Daoy (cell line): ENCODE measurements around the gene LZTR1. TPM values are rescaled to one million over a fixed set of nuclear protein-coding genes. Genes with fewer than 3 reads are reported as not detected.
"Not testable (repeated sequence)": the region's sequence is repeated elsewhere in the genome, so short reads cannot be mapped to it uniquely, and the experiment has no call there.

Experiments
- DNase-seq: peaks from one replicate; pipeline ENCODE4 v3.0.0-alpha.2; 2015; ENCODE audit warnings: low read depth
- total RNA-seq: library from RNA; depleted of rRNA; stranded (reverse); fragments of >200 nt; shearing (Covaris generic); gene quantifications from 2 replicates; pipeline ENCODE4 v1.2.3, GENCODE V29; 2014

Gene LZTR1
- total RNA-seq, 1 experiment from 2014 or later, result 22.9 TPM

- no peak for DNase-seq
These were observed 14.8 kb downstream of the LZTR1 start for GRCh38 chr22:20996598-20997535.

GRCh38 chr22:20997536-20998257 is 15.6 kb downstream of the LZTR1 start:
- no peak for DNase-seq

GRCh38 chr22:20998411-20999336 is 16.6 kb downstream of the LZTR1 start:
- DNase-seq, result no peak

- DNase-seq, result no peak
These were observed 17.5 kb downstream of the LZTR1 start for GRCh38 chr22:20999350-21000206.

GRCh38 chr22:21000207-21000986 is 18.3 kb downstream of the LZTR1 start:
- DNase-seq, result no peak

GRCh38 chr22:21000987-21001600 is 19.0 kb downstream of the LZTR1 start:
- DNase-seq, result no peak

- peak; percentile 97 for DNase-seq
These were observed 19.7 kb downstream of the LZTR1 start, which contains the start of gene THAP7 for GRCh38 chr22:21001601-21002325. Gene THAP7, minus strand, starts transcription at chr22:21002118. Its CDS starts 207 bp downstream, at chr22:21001911.

- no peak for DNase-seq
These were observed 21.7 kb downstream of the LZTR1 start for GRCh38 chr22:21003782-21004181.

GRCh38 chr22:21009208-21009607 is 27.1 kb downstream of the LZTR1 start:
- not testable (repeated sequence) for DNase-seq

- DNase-seq, result peak; percentile 41
These were observed 27.7 kb downstream of the LZTR1 start for GRCh38 chr22:21009638-21010425.

GRCh38 chr22:21010426-21011113 is 28.5 kb downstream of the LZTR1 start:
- no peak for DNase-seq

- no peak for DNase-seq
These were observed 30.6 kb downstream of the LZTR1 start for GRCh38 chr22:21012446-21013407.

GRCh38 chr22:21013657-21014201 is 31.6 kb downstream of the LZTR1 start:
- no peak for DNase-seq

- peak; percentile 97 for DNase-seq
These were observed 32.2 kb downstream of the LZTR1 start for GRCh38 chr22:21014202-21014725.

GRCh38 chr22:21014726-21015465 is 32.8 kb downstream of the LZTR1 start, which contains the start of gene P2RX6:
Gene P2RX6, plus strand, starts transcription at chr22:21015165. Its CDS starts 10 bp downstream, at chr22:21015175.
- peak; percentile 62 for DNase-seq
